ENCODE measurements around the gene SLC22A23.
"Not testable (repeated sequence)": the region's sequence is repeated elsewhere in the genome, so short reads cannot be mapped to it uniquely, and the experiment has no call there.

- TF ChIP-seq CTCF (IDR thresholded peaks at IDR 0.05; ENCODE audit: low read depth, low read length); EZH2phosphoT487 (IDR thresholded peaks at IDR 0.05; ENCODE audit: low read depth): not testable (repeated sequence)
These were observed 78.0 kb downstream of the SLC22A23 start for GRCh38 chr6:3378808-3379207.

All from OCI-LY3 (cell line).